AG04449 (cell line): ENCODE results near the gene FOSL2.

Experiments used
- CTCF ChIA-PET: fragments of 350-600 bp; formaldehyde crosslinking; extraction: SDS; loops from one replicate; lab custom pipeline; 2021; ENCODE audit warnings: antibody characterized with exemption; lab: Yijun Ruan, JAX
- POLR2A ChIA-PET: fragments of 400-600, 350-600 bp; formaldehyde crosslinking; extraction: SDS; loops from one replicate; lab custom pipeline; 2020; ENCODE audit warnings: antibody characterized with exemption, inconsistent platforms; lab: Yijun Ruan, JAX
- DNase-seq: peaks from one replicate; pipeline ENCODE4 v3.0.0-alpha.2; 2010; ENCODE audit warnings: low read depth, low spot score
- H3K4me3 ChIP-seq: 2 replicates; pipeline ENCODE4 v1.5.1; 2011; ENCODE audit warnings: low read depth, mild to moderate bottlenecking, control low read depth, low read length
- CTCF ChIP-seq: IDR thresholded peaks from one replicate; pipeline ENCODE4 v1.5.1; 2011; ENCODE audit warnings: mild to moderate bottlenecking, moderate library complexity, low read length, control low read depth, inconsistent platforms; ENCODE audit not compliant: insufficient read depth; ENCODE audit errors: missing control alignments

Gene FOSL2

GRCh38 chr2:28390746-28391563 lies 1.7 kb upstream of the FOSL2 start:
- DNase-seq, result peak; percentile 60
- ChIA-PET CTCF (interaction anchor here (0.6 to 1.4 kb wide), 6 partner anchors 10 to 668 kb away, joined by 3 to 4 read pairs (median 3); no protein-coding TSS in a partner anchor), POLR2A (interaction anchor here (0.7 to 2.0 kb wide), 11 partner anchors 35 to 591 kb away, joined by 3 to 9 read pairs (median 4); no protein-coding TSS in a partner anchor)

DNA sequence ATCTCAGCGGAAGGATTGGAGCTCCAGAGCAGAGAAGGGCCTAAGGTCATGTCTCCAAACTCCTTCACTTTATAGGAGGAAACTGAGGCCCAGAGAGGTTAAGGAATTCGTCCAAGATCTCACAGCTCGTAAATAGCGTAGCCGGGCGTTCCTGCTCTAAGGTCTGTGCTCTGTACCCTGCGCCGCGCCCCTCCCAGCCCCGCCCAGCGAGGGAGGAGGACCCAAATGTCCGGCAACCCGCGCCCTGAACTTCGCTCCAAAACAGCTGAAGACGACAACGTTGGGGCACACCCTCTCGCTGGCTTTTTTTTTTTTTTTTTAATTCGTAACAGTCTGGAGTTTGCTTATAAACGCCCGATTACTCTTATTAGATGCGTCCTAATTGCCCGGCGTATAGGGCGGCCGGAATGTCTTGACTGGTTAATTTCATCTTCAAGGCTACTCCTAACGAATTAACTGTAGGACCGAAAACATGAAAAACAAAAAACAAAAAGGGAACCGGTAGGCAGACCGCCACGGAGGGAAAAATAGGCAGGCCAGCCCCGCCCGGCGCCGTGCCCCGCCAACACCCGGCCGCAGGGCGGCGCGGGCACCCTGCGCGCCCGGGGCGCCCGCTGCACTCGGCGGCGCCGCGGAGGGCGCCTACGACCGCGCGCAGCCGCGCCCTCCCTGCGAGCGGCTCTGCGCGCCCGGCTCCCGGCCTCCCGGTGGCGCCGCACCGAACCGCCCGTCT lies 928 bp upstream of the FOSL2 start:
- H3K4me3 ChIP-seq, result peak overlapping the region; percentile 58
- no peak for TF ChIP-seq CTCF
- POLR2A ChIA-PET, result interaction anchor here (0.7 to 2.0 kb wide), 9 partner anchors 97 to 592 kb away, joined by 3 to 9 read pairs (median 4); no protein-coding TSS in a partner anchor
- CTCF ChIA-PET, result interaction anchor here (0.6 to 1.4 kb wide), 4 partner anchors 62 to 669 kb away, joined by 3 to 4 read pairs (median 3); no protein-coding TSS in a partner anchor
- DNase-seq, result no peak

More at GRCh38 chr2:28390746-28391563, 1.7 kb upstream of the FOSL2 start:
- peak overlapping the region; percentile 58 for H3K4me3 ChIP-seq
- no peak for TF ChIP-seq CTCF

DNA sequence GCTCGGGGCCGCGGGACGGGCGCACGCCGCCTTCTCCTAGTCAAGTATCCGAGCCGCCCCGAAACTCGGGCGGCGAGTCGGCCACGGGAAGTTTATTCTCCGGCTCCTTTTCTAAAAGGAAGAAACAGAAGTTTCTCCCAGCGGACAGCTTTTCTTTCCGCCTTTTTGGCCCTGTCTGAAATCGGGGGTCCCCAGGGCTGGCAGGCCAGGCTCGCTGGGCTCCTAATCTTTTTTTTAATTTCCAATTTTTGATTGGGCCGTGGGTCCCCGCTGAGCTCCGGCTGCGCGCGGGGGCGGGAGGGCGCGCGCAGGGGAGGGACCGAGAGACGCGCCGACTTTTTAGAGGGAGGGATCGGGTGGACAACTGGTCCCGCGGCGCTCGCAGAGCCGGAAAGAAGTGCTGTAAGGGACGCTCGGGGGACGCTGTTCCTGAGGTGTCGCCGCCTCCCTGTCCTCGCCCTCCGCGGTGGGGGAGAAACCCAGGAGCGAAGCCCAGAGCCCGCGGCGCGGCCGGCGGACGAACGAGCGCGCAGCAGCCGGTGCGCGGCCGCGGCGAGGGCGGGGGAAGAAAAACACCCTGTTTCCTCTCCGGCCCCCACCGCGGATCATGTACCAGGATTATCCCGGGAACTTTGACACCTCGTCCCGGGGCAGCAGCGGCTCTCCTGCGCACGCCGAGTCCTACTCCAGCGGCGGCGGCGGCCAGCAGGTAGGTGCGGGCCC lies 617 bp downstream of the FOSL2 start:
- no peak for DNase-seq
- ChIA-PET CTCF (interaction anchor here (0.8 kb wide), 3 partner anchors 402 to 601 kb away, joined by 3 read pairs; no protein-coding TSS in a partner anchor), POLR2A (interaction anchor here (0.6 to 1.3 kb wide), 11 partner anchors 13 to 620 kb away, joined by 3 to 10 read pairs (median 3); no protein-coding TSS in a partner anchor)
- no peak for TF ChIP-seq CTCF
- peak overlapping the region; percentile 91 for H3K4me3 ChIP-seq

GRCh38 chr2:28394331-28394877 lies 1.7 kb downstream of the FOSL2 start:
- TF ChIP-seq CTCF, result no peak
- CTCF ChIA-PET, result interaction anchor here (2.1 kb wide), 1 partner anchor 710 kb away, joined by 6 read pairs; no protein-coding TSS in a partner anchor
- DNase-seq, result no peak
- H3K4me3 ChIP-seq, result peak overlapping the region; percentile 91
- POLR2A ChIA-PET, result interaction anchor here (2.5 kb wide), 1 partner anchor 595 kb away, joined by 8 read pairs; no protein-coding TSS in a partner anchor

GRCh38 chr2:28394997-28395333 lies 2.3 kb downstream of the FOSL2 start:
- H3K4me3 ChIP-seq, result peak overlapping the region; percentile 91
- CTCF ChIA-PET, result interaction anchor here (1.6 to 2.1 kb wide), 2 partner anchors 689 to 710 kb away, joined by 4 to 6 read pairs; no protein-coding TSS in a partner anchor
- POLR2A ChIA-PET, result interaction anchor here (2.5 kb wide), 1 partner anchor 596 kb away, joined by 8 read pairs; no protein-coding TSS in a partner anchor
- no peak for TF ChIP-seq CTCF
- DNase-seq, result no peak
